HepG2 (cell line): ENCODE results near the gene PPP2R2B. TPM values are rescaled to one million over a fixed set of nuclear protein-coding genes. Genes with fewer than 3 reads are reported as not detected.

Source experiments
- EEA1 ChIP-seq: sonication (generic); formaldehyde crosslinking; IDR thresholded peaks from 2 replicates; pipeline ENCODE4 v1.5.1; 2020; ENCODE audit warnings: mild to moderate bottlenecking, missing genetic modification reagents, borderline replicate concordance
- FOXA1 ChIP-seq, 2 experiments: fragments of 450-650 bp in 1 of 2; sonication (generic) in 1 of 2; formaldehyde crosslinking in 1 of 2; IDR thresholded peaks; 2 replicates each; pipeline versions ENCODE4 v1.4.0 to v1.6.1; 2016 to 2020; ENCODE audit warnings: missing genetic modification reagents in 1 of 2
- KDM5B ChIP-seq: sonication (generic); formaldehyde crosslinking; IDR thresholded peaks from 2 replicates; pipeline ENCODE4 v1.4.0; 2020; ENCODE audit warnings: missing genetic modification reagents, mild to moderate bottlenecking, borderline replicate concordance
- NBN ChIP-seq: fragments of 450-650 bp; conservative IDR thresholded peaks from 2 replicates; pipeline ENCODE4 v1.6.1; 2017
- PAF1 ChIP-seq: IDR thresholded peaks from 2 replicates; pipeline ENCODE4 v1.6.1; 2016; ENCODE audit warnings: missing genetic modification reagents, missing compliant biosample characterization
- SIX1 ChIP-seq: sonication (generic); formaldehyde crosslinking; IDR thresholded peaks from 2 replicates; pipeline ENCODE4 v1.4.0; 2020; ENCODE audit warnings: missing genetic modification reagents, borderline replicate concordance
- SRSF4 ChIP-seq: fragments of 200-400 bp; formaldehyde crosslinking; IDR thresholded peaks from one replicate; pipeline ENCODE4 v1.6.1; 2018; ENCODE audit warnings: mild to moderate bottlenecking, low read depth, low read length, moderate library complexity; ENCODE audit not compliant: poor library complexity, severe bottlenecking
- TCF7 ChIP-seq: sonication (generic); IDR thresholded peaks from 2 replicates; pipeline ENCODE4 v1.6.1; 2016; ENCODE audit warnings: antibody characterized with exemption, low read depth
- TSC22D2 ChIP-seq: sonication (generic); formaldehyde crosslinking; IDR thresholded peaks from 2 replicates; pipeline ENCODE4 v1.5.1; 2020; ENCODE audit warnings: missing genetic modification reagents, mild to moderate bottlenecking, borderline replicate concordance
- ZBTB20 ChIP-seq: sonication (generic); formaldehyde crosslinking; IDR thresholded peaks from 2 replicates; pipeline ENCODE4 v1.8.1; 2023; ENCODE audit warnings: missing genetic modification reagents, low read depth, mild to moderate bottlenecking, borderline replicate concordance
- ZBTB38 ChIP-seq: sonication (generic); formaldehyde crosslinking; IDR thresholded peaks from 2 replicates; pipeline ENCODE4 v1.5.1; 2020; ENCODE audit warnings: mild to moderate bottlenecking, missing genetic modification reagents
- ZNF274 ChIP-seq: sonication (generic); formaldehyde crosslinking; IDR thresholded peaks from 2 replicates; pipeline ENCODE4 v1.5.1; 2020; ENCODE audit warnings: mild to moderate bottlenecking, missing genetic modification reagents
- ZNF354B ChIP-seq: sonication (generic); formaldehyde crosslinking; IDR thresholded peaks from 2 replicates; pipeline ENCODE4 v1.8.0; 2022; ENCODE audit warnings: mild to moderate bottlenecking, missing genetic modification reagents
- ZNF563 ChIP-seq: sonication (generic); formaldehyde crosslinking; IDR thresholded peaks from 2 replicates; pipeline ENCODE4 v1.8.0; 2022; ENCODE audit warnings: mild to moderate bottlenecking, moderate library complexity, missing genetic modification reagents
- ZNF644 ChIP-seq: IDR thresholded peaks from 2 replicates; pipeline ENCODE4 v1.6.1; 2016; ENCODE audit warnings: low read depth
- ZSCAN9 ChIP-seq: IDR thresholded peaks from 2 replicates; pipeline ENCODE4 v1.6.1; 2016; ENCODE audit warnings: borderline replicate concordance
- polyA plus RNA-seq, 8 experiments: library from polyadenylated mRNA; depleted of rRNA in 3 of 8; stranded (reverse) in 7 of 8; unstranded in 1 of 8; fragments of >200 nt; fragmentation: Illumina TruSeq in 4 of 8; extraction: Trizol in 4 of 8; gene quantifications; 2 replicates each; pipeline versions ENCODE4 v1.2.1 to v1.2.3, GENCODE V29; 2011 to 2016; ENCODE audit warnings: low read depth in 4 of 8, missing spikeins in 1 of 8, mixed read lengths in 1 of 8; ENCODE audit not compliant: insufficient read depth in 1 of 8
- total RNA-seq, 5 experiments: library from RNA; depleted of rRNA; stranded (reverse); fragments of >200 nt; fragmentation: Illumina TruSeq; extraction: Trizol; gene quantifications; 2 replicates each; pipeline ENCODE4 v1.2.3, GENCODE V29; 2016; ENCODE audit warnings: low read depth in 1 of 5
- TF ChIP-seq, protein P1 (sequence below): sonication (generic); formaldehyde crosslinking; IDR thresholded peaks from 2 replicates; pipeline ENCODE4 v1.4.0; 2020; ENCODE audit warnings: mild to moderate bottlenecking, missing genetic modification reagents
- TF ChIP-seq, protein P2 (sequence below): IDR thresholded peaks from 2 replicates; pipeline ENCODE4 v1.4.0; 2020; ENCODE audit warnings: mild to moderate bottlenecking, missing genetic modification reagents
- TF ChIP-seq, protein P3 (sequence below): IDR thresholded peaks from 2 replicates; pipeline ENCODE4 v1.6.1; 2016; ENCODE audit warnings: low read depth, borderline replicate concordance
- TF ChIP-seq, protein P4 (sequence below): sonication (generic); formaldehyde crosslinking; IDR thresholded peaks from 2 replicates; pipeline ENCODE4 v1.4.0; 2020; ENCODE audit warnings: missing genetic modification reagents
- TF ChIP-seq, protein P5 (sequence below): sonication (generic); formaldehyde crosslinking; IDR thresholded peaks from 2 replicates; pipeline ENCODE4 v1.4.0; 2020; ENCODE audit warnings: missing genetic modification reagents, mild to moderate bottlenecking, borderline replicate concordance
- TF ChIP-seq, protein P6 (sequence below): IDR thresholded peaks from 2 replicates; pipeline ENCODE4 v1.6.1; 2016

Gene PPP2R2B
- total and polyA plus RNA-seq, 2 of the 13 experiments (the other 11 are each of a cell fraction or from before 2014, with no cell fraction given) = not detected

DNA sequence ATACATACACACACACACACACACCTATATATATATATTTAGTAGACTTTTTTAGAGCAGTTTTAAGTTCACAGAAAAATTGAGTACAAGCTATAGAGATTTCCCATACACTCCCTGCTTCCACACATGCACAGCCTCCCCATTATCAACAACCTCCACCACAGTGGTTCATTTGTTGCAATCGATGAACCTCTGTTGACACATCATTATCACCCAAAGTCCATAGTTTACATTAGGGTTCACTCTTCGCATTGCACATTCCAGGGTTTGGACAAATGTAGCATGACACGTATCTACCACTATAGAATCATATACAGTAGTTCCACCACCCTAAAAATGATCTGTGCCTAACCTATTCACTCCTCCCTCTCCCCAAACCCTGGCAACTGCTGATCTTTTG lies 111.0 kb downstream of the PPP2R2B start (continued):
- no peak for TF ChIP-seq ZNF274 (CRISPR knock-in tag)
- TF ChIP-seq SRSF4 = no peak
- TF ChIP-seq FOXA1 (IDR thresholded peaks at IDR 0.05) = peak; percentile 79
- TF ChIP-seq FOXA1 (CRISPR knock-in tag; IDR thresholded peaks at IDR 0.05) = peak; percentile 66
- no peak for TF ChIP-seq ZNF644
- TF ChIP-seq, protein P1, sequence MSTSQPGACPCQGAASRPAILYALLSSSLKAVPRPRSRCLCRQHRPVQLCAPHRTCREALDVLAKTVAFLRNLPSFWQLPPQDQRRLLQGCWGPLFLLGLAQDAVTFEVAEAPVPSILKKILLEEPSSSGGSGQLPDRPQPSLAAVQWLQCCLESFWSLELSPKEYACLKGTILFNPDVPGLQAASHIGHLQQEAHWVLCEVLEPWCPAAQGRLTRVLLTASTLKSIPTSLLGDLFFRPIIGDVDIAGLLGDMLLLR = no peak
- no peak for TF ChIP-seq NBN
- no peak for TF ChIP-seq PAF1
- TF ChIP-seq ZSCAN9 (CRISPR knock-in tag) = no peak
- TF ChIP-seq ZNF354B (CRISPR knock-in tag) = no peak
- TF ChIP-seq ZBTB20 (CRISPR knock-in tag) = peak; percentile 94; the same call in 1 of the 2 replicates
- TF ChIP-seq, protein P2, sequence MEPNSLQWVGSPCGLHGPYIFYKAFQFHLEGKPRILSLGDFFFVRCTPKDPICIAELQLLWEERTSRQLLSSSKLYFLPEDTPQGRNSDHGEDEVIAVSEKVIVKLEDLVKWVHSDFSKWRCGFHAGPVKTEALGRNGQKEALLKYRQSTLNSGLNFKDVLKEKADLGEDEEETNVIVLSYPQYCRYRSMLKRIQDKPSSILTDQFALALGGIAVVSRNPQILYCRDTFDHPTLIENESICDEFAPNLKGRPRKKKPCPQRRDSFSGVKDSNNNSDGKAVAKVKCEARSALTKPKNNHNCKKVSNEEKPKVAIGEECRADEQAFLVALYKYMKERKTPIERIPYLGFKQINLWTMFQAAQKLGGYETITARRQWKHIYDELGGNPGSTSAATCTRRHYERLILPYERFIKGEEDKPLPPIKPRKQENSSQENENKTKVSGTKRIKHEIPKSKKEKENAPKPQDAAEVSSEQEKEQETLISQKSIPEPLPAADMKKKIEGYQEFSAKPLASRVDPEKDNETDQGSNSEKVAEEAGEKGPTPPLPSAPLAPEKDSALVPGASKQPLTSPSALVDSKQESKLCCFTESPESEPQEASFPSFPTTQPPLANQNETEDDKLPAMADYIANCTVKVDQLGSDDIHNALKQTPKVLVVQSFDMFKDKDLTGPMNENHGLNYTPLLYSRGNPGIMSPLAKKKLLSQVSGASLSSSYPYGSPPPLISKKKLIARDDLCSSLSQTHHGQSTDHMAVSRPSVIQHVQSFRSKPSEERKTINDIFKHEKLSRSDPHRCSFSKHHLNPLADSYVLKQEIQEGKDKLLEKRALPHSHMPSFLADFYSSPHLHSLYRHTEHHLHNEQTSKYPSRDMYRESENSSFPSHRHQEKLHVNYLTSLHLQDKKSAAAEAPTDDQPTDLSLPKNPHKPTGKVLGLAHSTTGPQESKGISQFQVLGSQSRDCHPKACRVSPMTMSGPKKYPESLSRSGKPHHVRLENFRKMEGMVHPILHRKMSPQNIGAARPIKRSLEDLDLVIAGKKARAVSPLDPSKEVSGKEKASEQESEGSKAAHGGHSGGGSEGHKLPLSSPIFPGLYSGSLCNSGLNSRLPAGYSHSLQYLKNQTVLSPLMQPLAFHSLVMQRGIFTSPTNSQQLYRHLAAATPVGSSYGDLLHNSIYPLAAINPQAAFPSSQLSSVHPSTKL (CRISPR knock-in tag) = peak; percentile 69
- TF ChIP-seq, protein P3, sequence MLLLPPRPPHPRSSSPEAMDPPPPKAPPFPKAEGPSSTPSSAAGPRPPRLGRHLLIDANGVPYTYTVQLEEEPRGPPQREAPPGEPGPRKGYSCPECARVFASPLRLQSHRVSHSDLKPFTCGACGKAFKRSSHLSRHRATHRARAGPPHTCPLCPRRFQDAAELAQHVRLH = no peak
- no peak for TF ChIP-seq TSC22D2 (CRISPR knock-in tag)
- TF ChIP-seq TCF7 = no peak
- no peak for TF ChIP-seq ZBTB38 (CRISPR knock-in tag)
- no peak for TF ChIP-seq KDM5B (CRISPR knock-in tag)
- TF ChIP-seq EEA1 (CRISPR knock-in tag) = no peak
- TF ChIP-seq, protein P4, sequence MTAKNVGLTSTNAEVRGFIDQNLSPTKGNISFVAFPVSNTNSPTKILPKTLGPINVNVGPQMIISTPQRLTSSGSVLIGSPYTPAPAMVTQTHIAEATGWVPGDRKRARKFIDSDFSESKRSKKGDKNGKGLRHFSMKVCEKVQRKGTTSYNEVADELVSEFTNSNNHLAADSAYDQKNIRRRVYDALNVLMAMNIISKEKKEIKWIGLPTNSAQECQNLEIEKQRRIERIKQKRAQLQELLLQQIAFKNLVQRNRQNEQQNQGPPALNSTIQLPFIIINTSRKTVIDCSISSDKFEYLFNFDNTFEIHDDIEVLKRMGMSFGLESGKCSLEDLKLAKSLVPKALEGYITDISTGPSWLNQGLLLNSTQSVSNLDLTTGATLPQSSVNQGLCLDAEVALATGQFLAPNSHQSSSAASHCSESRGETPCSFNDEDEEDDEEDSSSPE (CRISPR knock-in tag) = peak; percentile 27; the same call in 1 of the 2 replicates
- TF ChIP-seq, protein P5, sequence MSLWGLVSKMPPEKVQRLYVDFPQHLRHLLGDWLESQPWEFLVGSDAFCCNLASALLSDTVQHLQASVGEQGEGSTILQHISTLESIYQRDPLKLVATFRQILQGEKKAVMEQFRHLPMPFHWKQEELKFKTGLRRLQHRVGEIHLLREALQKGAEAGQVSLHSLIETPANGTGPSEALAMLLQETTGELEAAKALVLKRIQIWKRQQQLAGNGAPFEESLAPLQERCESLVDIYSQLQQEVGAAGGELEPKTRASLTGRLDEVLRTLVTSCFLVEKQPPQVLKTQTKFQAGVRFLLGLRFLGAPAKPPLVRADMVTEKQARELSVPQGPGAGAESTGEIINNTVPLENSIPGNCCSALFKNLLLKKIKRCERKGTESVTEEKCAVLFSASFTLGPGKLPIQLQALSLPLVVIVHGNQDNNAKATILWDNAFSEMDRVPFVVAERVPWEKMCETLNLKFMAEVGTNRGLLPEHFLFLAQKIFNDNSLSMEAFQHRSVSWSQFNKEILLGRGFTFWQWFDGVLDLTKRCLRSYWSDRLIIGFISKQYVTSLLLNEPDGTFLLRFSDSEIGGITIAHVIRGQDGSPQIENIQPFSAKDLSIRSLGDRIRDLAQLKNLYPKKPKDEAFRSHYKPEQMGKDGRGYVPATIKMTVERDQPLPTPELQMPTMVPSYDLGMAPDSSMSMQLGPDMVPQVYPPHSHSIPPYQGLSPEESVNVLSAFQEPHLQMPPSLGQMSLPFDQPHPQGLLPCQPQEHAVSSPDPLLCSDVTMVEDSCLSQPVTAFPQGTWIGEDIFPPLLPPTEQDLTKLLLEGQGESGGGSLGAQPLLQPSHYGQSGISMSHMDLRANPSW (CRISPR knock-in tag) = no peak
- TF ChIP-seq SIX1 (CRISPR knock-in tag) = no peak
- TF ChIP-seq, protein P6, sequence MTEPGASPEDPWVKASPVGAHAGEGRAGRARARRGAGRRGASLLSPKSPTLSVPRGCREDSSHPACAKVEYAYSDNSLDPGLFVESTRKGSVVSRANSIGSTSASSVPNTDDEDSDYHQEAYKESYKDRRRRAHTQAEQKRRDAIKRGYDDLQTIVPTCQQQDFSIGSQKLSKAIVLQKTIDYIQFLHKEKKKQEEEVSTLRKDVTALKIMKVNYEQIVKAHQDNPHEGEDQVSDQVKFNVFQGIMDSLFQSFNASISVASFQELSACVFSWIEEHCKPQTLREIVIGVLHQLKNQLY (CRISPR knock-in tag) = peak; percentile 41; the same call in 1 of the 2 replicates
- TF ChIP-seq ZNF563 (CRISPR knock-in tag) = no peak
